Osteocyte (in vitro differentiated cells): ENCODE results near the gene LPAR2. TPM values are rescaled to one million over a fixed set of nuclear protein-coding genes. Genes with fewer than 3 reads are reported as not detected.

ENCODE experiments used
- DNase-seq: peaks from one replicate; pipeline ENCODE4 v3.0.0; 2021; ENCODE audit warnings: mixed read lengths; ENCODE audit not compliant: unreplicated experiment; ENCODE audit errors: extremely low spot score
- H3K27ac Mint-ChIP-seq: one replicate; pipeline ENCODE4 v1.8.0; 2021; ENCODE audit warnings: mild to moderate bottlenecking, mixed read lengths; ENCODE audit not compliant: unreplicated experiment
- H3K27me3 Mint-ChIP-seq: one replicate; pipeline ENCODE4 v1.8.0; 2021; ENCODE audit warnings: mixed read lengths; ENCODE audit not compliant: unreplicated experiment
- H3K36me3 Mint-ChIP-seq: one replicate; pipeline ENCODE4 v1.8.0; 2021; ENCODE audit warnings: mixed read lengths; ENCODE audit not compliant: unreplicated experiment
- H3K4me1 Mint-ChIP-seq: one replicate; pipeline ENCODE4 v1.8.0; 2021; ENCODE audit warnings: mixed read lengths; ENCODE audit not compliant: unreplicated experiment
- H3K4me3 Mint-ChIP-seq: one replicate; pipeline ENCODE4 v1.8.0; 2021; ENCODE audit warnings: mild to moderate bottlenecking, moderate library complexity, mixed read lengths; ENCODE audit not compliant: unreplicated experiment
- H3K9me3 Mint-ChIP-seq: one replicate; pipeline ENCODE4 v1.8.0; 2021; ENCODE audit warnings: mixed read lengths; ENCODE audit not compliant: unreplicated experiment
- total RNA-seq: library from RNA; stranded (reverse); gene quantifications from 2 replicates; pipeline ENCODE4 v1.2.1, GENCODE V29; 2021
- TF ChIP-seq, protein P1 (sequence below): fragments of 200-600 bp; sonication (generic); IDR thresholded peaks from 2 replicates; pipeline ENCODE4 v1.5.0; 2021; ENCODE audit warnings: antibody characterized with exemption, mild to moderate bottlenecking, moderate library complexity

LPAR2 gene
- total RNA-seq, 1 donor from 2014 or later, result 7.4 TPM

DNA sequence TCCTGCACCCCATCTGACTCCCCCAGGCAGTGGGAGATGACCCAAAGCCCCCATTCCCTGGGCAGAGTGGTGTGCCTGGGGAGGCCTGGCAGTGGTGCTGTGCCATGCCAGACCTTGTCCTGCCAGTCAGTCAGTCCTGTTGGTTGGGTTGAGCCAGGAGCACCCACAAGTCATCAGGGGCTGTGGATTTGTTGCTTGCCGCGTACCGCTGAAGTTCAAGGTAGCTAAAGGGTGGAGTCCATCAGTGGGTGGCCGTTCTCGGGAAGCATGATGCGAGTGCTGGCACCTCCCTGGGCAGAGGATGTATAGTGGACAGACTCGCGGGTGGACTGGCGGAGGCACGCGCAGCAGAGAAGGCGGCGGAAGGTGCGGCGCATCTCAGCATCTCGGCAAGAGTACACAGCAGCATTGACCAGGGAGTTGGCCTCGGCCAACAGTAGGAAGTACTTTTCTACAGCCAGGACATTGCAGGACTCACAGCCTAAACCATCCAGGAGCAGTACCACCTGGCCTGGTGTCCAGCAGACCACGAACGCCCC, 3.9 kb downstream of the LPAR2 start:
- peaks cover 10% of the 10 kb centered on the region for H3K4me1 Mint-ChIP-seq
- TF ChIP-seq, protein P1, sequence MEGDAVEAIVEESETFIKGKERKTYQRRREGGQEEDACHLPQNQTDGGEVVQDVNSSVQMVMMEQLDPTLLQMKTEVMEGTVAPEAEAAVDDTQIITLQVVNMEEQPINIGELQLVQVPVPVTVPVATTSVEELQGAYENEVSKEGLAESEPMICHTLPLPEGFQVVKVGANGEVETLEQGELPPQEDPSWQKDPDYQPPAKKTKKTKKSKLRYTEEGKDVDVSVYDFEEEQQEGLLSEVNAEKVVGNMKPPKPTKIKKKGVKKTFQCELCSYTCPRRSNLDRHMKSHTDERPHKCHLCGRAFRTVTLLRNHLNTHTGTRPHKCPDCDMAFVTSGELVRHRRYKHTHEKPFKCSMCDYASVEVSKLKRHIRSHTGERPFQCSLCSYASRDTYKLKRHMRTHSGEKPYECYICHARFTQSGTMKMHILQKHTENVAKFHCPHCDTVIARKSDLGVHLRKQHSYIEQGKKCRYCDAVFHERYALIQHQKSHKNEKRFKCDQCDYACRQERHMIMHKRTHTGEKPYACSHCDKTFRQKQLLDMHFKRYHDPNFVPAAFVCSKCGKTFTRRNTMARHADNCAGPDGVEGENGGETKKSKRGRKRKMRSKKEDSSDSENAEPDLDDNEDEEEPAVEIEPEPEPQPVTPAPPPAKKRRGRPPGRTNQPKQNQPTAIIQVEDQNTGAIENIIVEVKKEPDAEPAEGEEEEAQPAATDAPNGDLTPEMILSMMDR, result no peak
- no peak for DNase-seq
- H3K27ac Mint-ChIP-seq, result no peak overlapping the region
- no peaks in the 10 kb centered on the region for H3K9me3 Mint-ChIP-seq
- H3K4me3 Mint-ChIP-seq, result no peak overlapping the region
- no peaks in the 10 kb centered on the region for H3K36me3 Mint-ChIP-seq
- no peaks in the 10 kb centered on the region for H3K27me3 Mint-ChIP-seq

DNA sequence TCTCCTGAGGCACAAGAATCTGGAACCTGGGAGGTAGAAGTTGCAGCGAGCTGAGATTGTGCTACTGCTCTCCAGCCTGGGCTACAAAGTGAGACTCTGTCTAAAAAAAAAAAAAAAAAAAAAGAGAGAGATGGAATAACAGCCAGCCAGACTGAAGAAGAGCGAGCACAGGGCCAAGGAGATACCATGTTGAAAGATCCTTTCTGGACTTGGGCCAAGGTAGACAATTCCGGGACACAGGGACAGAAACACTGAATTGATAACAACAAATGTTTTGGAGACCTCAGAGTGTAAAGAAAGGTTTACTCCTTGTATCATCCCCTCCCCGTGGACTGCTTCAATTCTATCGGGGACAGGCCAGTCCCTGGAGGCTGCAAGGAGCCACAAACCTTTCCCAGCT, 4.6 kb downstream of the LPAR2 start:
- Mint-ChIP-seq H3K36me3 (no peaks in the 10 kb centered on the region), H3K27me3 (no peaks in the 10 kb centered on the region), H3K4me1 (peaks cover 10% of the 10 kb centered on the region), H3K4me3 (no peak overlapping the region), H3K9me3 (no peaks in the 10 kb centered on the region), H3K27ac (no peak overlapping the region)
- DNase-seq, result no peak
- TF ChIP-seq, protein P1, result no peak

DNA sequence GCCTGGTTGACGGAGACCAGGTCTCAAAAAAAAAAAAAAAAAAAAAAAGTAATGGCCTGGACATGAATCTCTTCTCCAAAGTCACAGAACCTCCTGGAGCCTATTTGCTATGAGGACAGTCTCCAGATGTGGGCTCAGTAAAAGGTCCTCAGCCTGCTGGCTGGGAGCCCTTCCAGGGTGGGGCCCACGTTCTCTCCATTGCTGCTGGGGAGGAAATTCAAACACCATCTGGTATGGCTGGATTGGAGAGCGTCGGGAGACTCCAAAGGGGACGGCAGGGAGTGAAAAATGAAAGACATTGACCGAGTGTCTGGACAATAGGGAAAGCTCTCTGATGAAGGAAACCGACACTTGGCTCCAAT, 8.2 kb downstream of the LPAR2 start:
- H3K27ac Mint-ChIP-seq, result no peak overlapping the region
- DNase-seq, result no peak
- H3K27me3 Mint-ChIP-seq, result no peaks in the 10 kb centered on the region
- no peaks in the 10 kb centered on the region for H3K9me3 Mint-ChIP-seq
- H3K4me1 Mint-ChIP-seq, result peaks cover 7% of the 10 kb centered on the region
- TF ChIP-seq, protein P1, result no peak
- no peak overlapping the region for H3K4me3 Mint-ChIP-seq
- no peaks in the 10 kb centered on the region for H3K36me3 Mint-ChIP-seq

DNA sequence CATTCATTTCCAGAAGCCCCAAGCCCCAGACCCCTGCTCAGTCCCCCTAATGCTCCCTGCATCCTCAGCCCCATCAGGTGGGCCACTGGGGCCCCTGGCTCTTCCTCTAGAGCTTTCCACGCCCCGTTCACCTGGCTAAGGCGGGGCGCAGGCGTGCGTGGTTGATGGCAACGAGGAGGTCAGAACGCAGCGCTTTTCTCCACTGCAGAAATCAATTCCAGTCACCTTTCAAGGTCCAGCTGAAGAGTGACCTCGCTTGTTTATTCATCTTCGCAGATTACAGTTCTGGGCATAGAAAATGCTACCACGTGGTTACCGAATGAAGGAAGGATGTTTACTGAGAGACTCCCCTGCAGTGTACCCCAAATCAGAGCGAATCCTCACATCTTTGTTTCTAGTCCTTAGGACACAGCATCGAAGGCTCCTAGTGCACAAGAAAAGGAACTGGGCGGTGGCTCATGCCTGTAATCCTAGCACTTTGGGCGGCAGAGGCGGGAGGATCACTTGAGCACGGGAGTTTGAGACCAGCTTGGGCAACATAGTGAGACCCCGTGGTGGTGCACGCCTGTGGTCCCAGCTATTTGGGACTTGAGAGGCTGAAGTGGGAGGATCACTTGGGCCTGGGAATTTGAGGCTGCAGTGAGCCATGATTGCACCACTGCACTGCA, 8.7 kb downstream of the LPAR2 start:
- no peaks in the 10 kb centered on the region for H3K27me3 Mint-ChIP-seq
- H3K27ac Mint-ChIP-seq, result no peak overlapping the region
- TF ChIP-seq, protein P1, result no peak
- no peaks in the 10 kb centered on the region for H3K36me3 Mint-ChIP-seq
- H3K9me3 Mint-ChIP-seq, result no peaks in the 10 kb centered on the region
- H3K4me1 Mint-ChIP-seq, result peaks cover 7% of the 10 kb centered on the region
- peak overlapping the region; percentile 78 for H3K4me3 Mint-ChIP-seq
- DNase-seq, result no peak

DNA sequence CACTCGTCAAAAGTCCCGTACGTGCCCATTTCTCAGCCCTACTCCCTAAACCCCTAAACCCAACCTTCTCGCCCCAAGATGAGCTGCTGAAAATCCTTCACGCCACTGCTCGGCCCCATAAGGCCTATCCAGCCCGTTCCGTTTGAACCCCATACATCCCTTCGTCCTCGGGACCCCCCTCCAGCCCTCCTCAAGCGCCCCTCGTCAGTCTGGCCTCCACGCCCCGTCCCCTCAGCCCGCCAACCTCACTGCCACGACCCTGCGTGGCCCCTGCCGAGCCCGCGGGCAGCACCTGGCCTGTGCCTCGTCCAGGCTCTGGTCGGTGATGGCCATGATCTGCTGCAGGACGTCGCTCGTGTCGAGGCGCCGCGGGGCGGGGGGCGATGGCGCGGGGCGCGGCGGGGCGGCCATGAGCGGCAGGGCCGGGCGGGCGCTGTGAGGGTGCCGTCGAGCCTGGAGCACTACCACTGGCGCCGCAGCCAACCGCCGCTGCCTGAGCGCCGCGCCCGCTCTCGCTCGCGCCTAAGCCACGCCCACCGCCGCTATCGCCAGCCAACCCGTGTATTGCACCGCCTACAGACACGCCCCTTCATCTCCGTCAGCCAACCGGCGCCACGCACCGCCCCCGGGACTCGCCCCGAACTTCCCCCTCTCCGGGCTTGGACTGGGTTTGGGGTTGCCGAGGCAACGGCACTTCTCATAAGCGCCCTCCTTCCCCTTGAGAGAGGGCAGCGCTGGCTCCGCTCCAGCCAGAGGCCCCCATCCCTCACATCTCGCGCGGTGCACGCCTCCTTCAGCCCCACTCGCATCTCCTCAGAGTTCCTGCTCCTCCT, 9.6 kb downstream of the LPAR2 start, which contains the start of gene PBX4:
PBX4 (minus strand) TSS at position 469 of the 833 bp plus-strand sequence; CDS start at position 411, 58 bp downstream.
- TF ChIP-seq, protein P1, result no peak
- peak; percentile 96 for DNase-seq
- no peaks in the 10 kb centered on the region for H3K9me3 Mint-ChIP-seq
- H3K36me3 Mint-ChIP-seq, result no peaks in the 10 kb centered on the region
- H3K27me3 Mint-ChIP-seq, result no peaks in the 10 kb centered on the region
- peak within 1 kb of the TSS; percentile 56 for H3K27ac Mint-ChIP-seq
- H3K4me1 Mint-ChIP-seq, result peaks cover 11% of the 10 kb centered on the region
- H3K4me3 Mint-ChIP-seq, result peak within 1 kb of the TSS; percentile 78
